ENCODE data around the gene SEPTIN10. TPM values are rescaled to one million over a fixed set of nuclear protein-coding genes. Genes with fewer than 3 reads are reported as not detected.

Gene SEPTIN10
- total RNA-seq, 1 donor from 2014 or later = 76.7 TPM

GRCh38 chr2:109528811-109529501 lies 84.8 kb downstream of the SEPTIN10 start:
- Mint-ChIP-seq H3K4me1 (ENCODE audit: unreplicated experiment) (peaks cover 22% of the 10 kb centered on the region), H3K27me3 (peaks cover 14% of the 10 kb centered on the region), H3K4me3 (no peak overlapping the region), H3K36me3 (no peaks in the 10 kb centered on the region), H3K9me3 (no peaks in the 10 kb centered on the region), H3K27ac (no peak overlapping the region)
- DNase-seq (ENCODE audit: extremely low spot score, unreplicated experiment) = peak; percentile 67
- TF ChIP-seq, protein P1, sequence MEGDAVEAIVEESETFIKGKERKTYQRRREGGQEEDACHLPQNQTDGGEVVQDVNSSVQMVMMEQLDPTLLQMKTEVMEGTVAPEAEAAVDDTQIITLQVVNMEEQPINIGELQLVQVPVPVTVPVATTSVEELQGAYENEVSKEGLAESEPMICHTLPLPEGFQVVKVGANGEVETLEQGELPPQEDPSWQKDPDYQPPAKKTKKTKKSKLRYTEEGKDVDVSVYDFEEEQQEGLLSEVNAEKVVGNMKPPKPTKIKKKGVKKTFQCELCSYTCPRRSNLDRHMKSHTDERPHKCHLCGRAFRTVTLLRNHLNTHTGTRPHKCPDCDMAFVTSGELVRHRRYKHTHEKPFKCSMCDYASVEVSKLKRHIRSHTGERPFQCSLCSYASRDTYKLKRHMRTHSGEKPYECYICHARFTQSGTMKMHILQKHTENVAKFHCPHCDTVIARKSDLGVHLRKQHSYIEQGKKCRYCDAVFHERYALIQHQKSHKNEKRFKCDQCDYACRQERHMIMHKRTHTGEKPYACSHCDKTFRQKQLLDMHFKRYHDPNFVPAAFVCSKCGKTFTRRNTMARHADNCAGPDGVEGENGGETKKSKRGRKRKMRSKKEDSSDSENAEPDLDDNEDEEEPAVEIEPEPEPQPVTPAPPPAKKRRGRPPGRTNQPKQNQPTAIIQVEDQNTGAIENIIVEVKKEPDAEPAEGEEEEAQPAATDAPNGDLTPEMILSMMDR (conservative IDR thresholded peaks at IDR 0.05) = no peak

DNA sequence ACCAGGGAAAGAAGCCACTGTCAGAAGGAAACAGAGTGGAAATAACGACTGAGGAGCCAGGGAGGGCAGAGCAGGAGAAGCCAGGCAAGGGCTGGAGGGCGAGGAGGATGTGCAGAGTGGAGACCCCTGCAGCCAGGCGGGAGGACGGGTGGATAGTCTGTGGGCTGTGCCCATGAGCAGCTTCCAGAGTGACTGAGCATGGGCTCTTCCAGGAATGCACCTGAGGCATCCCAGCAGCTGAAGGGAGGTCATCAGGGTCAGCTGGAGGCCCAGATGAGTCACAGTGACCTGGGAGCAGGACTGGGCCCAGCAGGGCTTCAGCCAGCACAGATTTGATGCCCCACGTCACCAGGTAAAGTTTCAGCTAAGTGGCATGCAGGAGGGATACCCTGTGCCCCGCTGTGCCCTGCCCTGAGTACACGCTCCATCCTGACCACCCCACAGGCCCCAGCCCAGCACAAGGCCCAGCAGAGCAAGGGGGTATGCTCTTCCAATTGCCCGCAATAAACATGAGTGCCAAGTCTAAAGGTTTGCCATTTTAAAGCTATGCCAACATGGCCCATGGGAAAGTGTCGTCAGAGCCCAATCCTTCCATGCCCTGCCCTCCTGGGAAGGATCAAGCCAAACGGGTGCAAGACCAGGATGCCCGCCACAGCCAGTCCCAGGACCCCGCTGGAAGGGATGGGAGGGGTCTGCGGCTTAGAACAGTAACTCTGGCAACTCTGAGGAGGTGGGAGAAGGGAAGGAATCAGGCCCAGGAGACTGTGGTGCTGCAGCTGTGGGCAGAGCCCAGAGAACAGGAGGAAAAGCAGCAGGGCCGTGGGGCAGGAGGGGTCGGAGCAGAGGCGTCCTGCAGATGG lies 85.7 kb downstream of the SEPTIN10 start:
- H3K9me3 Mint-ChIP-seq = no peaks in the 10 kb centered on the region
- peaks cover 13% of the 10 kb centered on the region for H3K4me1 Mint-ChIP-seq (ENCODE audit: unreplicated experiment)
- H3K4me3 Mint-ChIP-seq = no peak overlapping the region
- H3K27ac Mint-ChIP-seq = no peak overlapping the region
- H3K36me3 Mint-ChIP-seq = no peaks in the 10 kb centered on the region
- no peak for DNase-seq (ENCODE audit: extremely low spot score, unreplicated experiment)
- TF ChIP-seq, protein P1 (conservative IDR thresholded peaks at IDR 0.05) = no peak
- peaks cover 14% of the 10 kb centered on the region for H3K27me3 Mint-ChIP-seq

DNA sequence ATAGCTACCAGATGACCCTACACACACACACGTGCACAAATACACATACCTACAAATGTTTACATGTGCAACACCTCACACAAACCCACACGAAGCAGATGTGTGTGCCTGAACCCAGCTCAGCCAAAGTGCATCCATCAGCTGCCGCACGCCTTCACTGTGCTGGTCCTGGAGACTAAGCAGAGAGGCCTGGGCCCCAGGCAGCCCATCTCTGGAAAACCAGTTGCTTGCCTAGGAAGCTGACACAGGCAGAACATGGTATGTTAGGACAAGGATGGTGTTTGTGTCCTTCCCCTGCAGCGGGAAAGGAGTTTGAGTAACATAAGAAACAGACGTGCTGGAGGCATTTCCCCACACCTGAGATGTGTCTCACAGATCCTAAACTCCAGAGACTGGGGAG lies 86.7 kb downstream of the SEPTIN10 start:
- Mint-ChIP-seq H3K9me3 (no peaks in the 10 kb centered on the region), H3K4me3 (no peak overlapping the region), H3K27me3 (peaks cover 8% of the 10 kb centered on the region), H3K36me3 (no peaks in the 10 kb centered on the region), H3K4me1 (ENCODE audit: unreplicated experiment) (peaks cover 8% of the 10 kb centered on the region), H3K27ac (no peak overlapping the region)
- no peak for DNase-seq (ENCODE audit: extremely low spot score, unreplicated experiment)
- TF ChIP-seq, protein P1 (conservative IDR thresholded peaks at IDR 0.05) = no peak

- Mint-ChIP-seq H3K27ac (no peak overlapping the region), H3K4me3 (no peak overlapping the region), H3K9me3 (no peaks in the 10 kb centered on the region), H3K36me3 (no peaks in the 10 kb centered on the region), H3K4me1 (ENCODE audit: unreplicated experiment) (peaks cover 8% of the 10 kb centered on the region), H3K27me3 (peaks cover 7% of the 10 kb centered on the region)
- TF ChIP-seq, protein P1 (conservative IDR thresholded peaks at IDR 0.05) = no peak
- no peak for DNase-seq (ENCODE audit: extremely low spot score, unreplicated experiment)
Observed at GRCh38 chr2:109526442-109526970, 87.3 kb downstream of the SEPTIN10 start.

GRCh38 chr2:109525836-109526235 lies 87.9 kb downstream of the SEPTIN10 start:
- H3K27me3 Mint-ChIP-seq = peaks cover 4% of the 10 kb centered on the region
- TF ChIP-seq, protein P1 (conservative IDR thresholded peaks at IDR 0.05) = no peak
- H3K27ac Mint-ChIP-seq = no peak overlapping the region
- H3K4me3 Mint-ChIP-seq = no peak overlapping the region
- no peaks in the 10 kb centered on the region for H3K9me3 Mint-ChIP-seq
- no peaks in the 10 kb centered on the region for H3K36me3 Mint-ChIP-seq
- H3K4me1 Mint-ChIP-seq (ENCODE audit: unreplicated experiment) = peaks cover 8% of the 10 kb centered on the region
- DNase-seq (ENCODE audit: extremely low spot score, unreplicated experiment) = no peak

Measured in type B pancreatic cell (in vitro differentiated cells).